ENCODE data around the gene LRRC45.

Gene LRRC45

GRCh38 chr17:81999976-82000802 lies 22.9 kb upstream of the LRRC45 start:
- no peak for TF ChIP-seq CTCF (IDR thresholded peaks at IDR 0.05)
- H3K9me3 ChIP-seq (ENCODE audit: control insufficient read depth, low read length): no peaks in the 10 kb centered on the region
- H3K9ac ChIP-seq: no peak overlapping the region
- no peak overlapping the region for H3K27ac ChIP-seq
- no peaks in the 10 kb centered on the region for H3K4me1 ChIP-seq
- H3K4me3 ChIP-seq (ENCODE audit: low read depth, low read length): no peak overlapping the region
- no peaks in the 10 kb centered on the region for H3K27me3 ChIP-seq (ENCODE audit: control insufficient read depth, insufficient read depth, low read length)
- H2AFZ ChIP-seq: no peak overlapping the region
- no peaks in the 10 kb centered on the region for H3K36me3 ChIP-seq (ENCODE audit: control insufficient read depth, insufficient read depth, low read length)
- H3K4me2 ChIP-seq (ENCODE audit: low read length): no peak overlapping the region
- peaks cover 15% of the 10 kb centered on the region for H3K79me2 ChIP-seq

GRCh38 chr17:82000803-82001570 lies 22.1 kb upstream of the LRRC45 start:
- Histone ChIP-seq H3K4me1 (no peaks in the 10 kb centered on the region), H3K4me2 (ENCODE audit: low read length) (no peak overlapping the region), H3K79me2 (peaks cover 7% of the 10 kb centered on the region), H2AFZ (no peak overlapping the region), H3K27ac (no peak overlapping the region), H3K9ac (no peak overlapping the region), H3K9me3 (ENCODE audit: control insufficient read depth, low read length) (no peaks in the 10 kb centered on the region), H3K27me3 (ENCODE audit: control insufficient read depth, insufficient read depth, low read length) (no peaks in the 10 kb centered on the region), H3K36me3 (ENCODE audit: control insufficient read depth, insufficient read depth, low read length) (no peaks in the 10 kb centered on the region), H3K4me3 (ENCODE audit: low read depth, low read length) (no peak overlapping the region)
- TF ChIP-seq CTCF (IDR thresholded peaks at IDR 0.05): no peak

GRCh38 chr17:82001571-82002056 lies 21.5 kb upstream of the LRRC45 start:
- H3K36me3 ChIP-seq (ENCODE audit: control insufficient read depth, insufficient read depth, low read length): no peaks in the 10 kb centered on the region
- H3K9me3 ChIP-seq (ENCODE audit: control insufficient read depth, low read length): no peaks in the 10 kb centered on the region
- no peaks in the 10 kb centered on the region for H3K4me1 ChIP-seq
- no peak overlapping the region for H3K4me2 ChIP-seq (ENCODE audit: low read length)
- H2AFZ ChIP-seq: no peak overlapping the region
- H3K4me3 ChIP-seq (ENCODE audit: low read depth, low read length): no peak overlapping the region
- H3K79me2 ChIP-seq: peaks cover 5% of the 10 kb centered on the region
- TF ChIP-seq CTCF (IDR thresholded peaks at IDR 0.05): no peak
- no peak overlapping the region for H3K27ac ChIP-seq
- no peak overlapping the region for H3K9ac ChIP-seq
- no peaks in the 10 kb centered on the region for H3K27me3 ChIP-seq (ENCODE audit: control insufficient read depth, insufficient read depth, low read length)

GRCh38 chr17:82003411-82004381 lies 19.4 kb upstream of the LRRC45 start:
- Histone ChIP-seq H3K9ac (no peak overlapping the region), H3K9me3 (ENCODE audit: control insufficient read depth, low read length) (no peaks in the 10 kb centered on the region), H3K36me3 (ENCODE audit: control insufficient read depth, insufficient read depth, low read length) (no peaks in the 10 kb centered on the region), H2AFZ (no peak overlapping the region), H3K4me2 (ENCODE audit: low read length) (no peak overlapping the region), H3K79me2 (peaks cover 3% of the 10 kb centered on the region), H3K4me1 (no peaks in the 10 kb centered on the region), H3K27me3 (ENCODE audit: control insufficient read depth, insufficient read depth, low read length) (no peaks in the 10 kb centered on the region), H3K4me3 (ENCODE audit: low read depth, low read length) (no peak overlapping the region), H3K27ac (no peak overlapping the region)
- TF ChIP-seq CTCF (IDR thresholded peaks at IDR 0.05): no peak
